Heart left ventricle (tissue), 13 donors: ENCODE data around the gene BRF1.

Experiments used
- CTCF ChIP-seq, 12 donors: fragments of 200-600 bp; sonication (generic) in 4 of 12; IDR thresholded peaks; one replicate each; pipeline versions ENCODE4 v1.5.0 to v1.8.0; 2018 to 2022; ENCODE audit warnings: antibody characterized with exemption in 12 of 12, mild to moderate bottlenecking in 5 of 12
- POLR2A ChIP-seq, 2 donors: fragments of 450-650 bp; IDR thresholded peaks; one replicate each; pipeline ENCODE4 v1.6.1; 2017; ENCODE audit warnings: antibody characterized with exemption in 2 of 2, mild to moderate bottlenecking in 2 of 2, moderate library complexity in 2 of 2
- donor health status: ischemic (EF 13 %, LVEDD 7.1; RV severe dilation, severe dysfunction).
- donor health status: DM: no; HTN: yes; CAD: no.
- donor health status: DM: no; HTN: no; CAD: no.
- donor health status: ischemic (EF 25% LVEDD 6.9; RV normal size, moderate dysfunction).
- donor health status: ischemic (EF 25% LVEDD 5.7; RV mildly dilated, moderate dysfunction).
- donor health status: ischemic (EF 35%, LVEDD 5.7; RV mildly dilated, moderate dysfunction).
- donor health status: nonischemic (EF 11% LVEDD 7.7; RV severe dilation, severe dysfunction).
- donor health status: DM: yes; HTN: yes; CAD: no.
- donor health status: PGD.
- donor health status: ischemic (EF 29% LVEDD 5.4; RV normal size, mild dysfunction).
- donor health status: nonischemic (EF 23%, LVEDD 6.1; RV moderate dilation, normal function).

GRCh38 chr14:105178868-105179140, 122.0 kb downstream of the BRF1 start:
- no peak for TF ChIP-seq CTCF (IDR thresholded peaks at IDR 0.05)
- TF ChIP-seq POLR2A (IDR thresholded peaks at IDR 0.05) = no peak
